Right lung (tissue), 5 donors: ENCODE measurements around the gene ZNF789. TPM values are rescaled to one million over a fixed set of nuclear protein-coding genes. Genes with fewer than 3 reads are reported as not detected.
"Not testable (repeated sequence)": the region's sequence is repeated elsewhere in the genome, so short reads cannot be mapped to it uniquely, and the experiment has no call there.

Experiments
- DNase-seq, 2 donors: peaks; one replicate each; pipeline ENCODE4 v3.0.0-alpha.2; 2013
- polyA plus RNA-seq, 5 donors: library from polyadenylated mRNA; unstranded; fragments of 120-200 nt; gene quantifications; one replicate each; pipeline versions ENCODE4 v1.2.1 to v1.2.3, GENCODE V29; 2013; ENCODE audit warnings: inconsistent platforms in 1 of 5, low replicate concordance in 1 of 5; ENCODE audit not compliant: insufficient read length in 5 of 5, insufficient read depth in 1 of 5

The ZNF789 gene
- polyA plus RNA-seq, 5 donors = 40.8 to 56.5 (median 44.9) TPM

DNA sequence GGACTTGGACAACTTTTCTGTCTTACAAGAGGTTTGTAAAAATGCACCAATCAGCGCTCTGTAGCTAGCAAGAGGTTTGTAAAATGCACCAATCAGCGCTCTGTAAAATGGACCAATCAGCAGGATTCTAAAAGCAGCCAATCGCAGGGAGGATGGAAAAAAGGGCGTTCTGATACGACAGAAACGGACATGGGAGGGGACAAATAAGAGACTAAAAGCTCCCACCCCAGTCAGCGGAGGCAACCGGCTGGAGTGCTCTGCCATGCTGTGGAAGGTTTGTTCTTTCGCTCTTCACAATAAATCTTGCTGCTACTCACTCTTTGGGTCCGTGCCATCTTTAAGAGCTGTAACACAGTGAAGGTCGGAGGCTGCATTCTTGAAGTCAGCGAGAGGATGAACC, 28.5 kb downstream of the ZNF789 start:
- DNase-seq = not testable (repeated sequence)

DNA sequence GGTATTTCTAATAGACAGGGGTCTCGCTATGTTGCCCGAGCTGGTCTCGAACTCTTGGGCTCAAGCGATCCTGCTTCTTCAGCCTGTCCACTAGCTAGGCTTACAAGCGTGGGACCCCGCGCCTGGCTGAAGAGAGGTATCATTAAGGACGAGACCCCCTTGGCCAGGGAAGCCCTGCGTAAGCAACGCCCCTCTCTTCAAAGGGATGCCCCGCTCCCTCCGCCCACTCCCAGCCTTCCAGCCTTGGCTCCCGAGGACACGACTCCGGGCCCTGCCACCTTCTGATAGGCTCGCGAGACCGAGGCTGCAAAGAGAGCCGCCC, 31.6 kb downstream of the ZNF789 start:
- DNase-seq = no peak

DNA sequence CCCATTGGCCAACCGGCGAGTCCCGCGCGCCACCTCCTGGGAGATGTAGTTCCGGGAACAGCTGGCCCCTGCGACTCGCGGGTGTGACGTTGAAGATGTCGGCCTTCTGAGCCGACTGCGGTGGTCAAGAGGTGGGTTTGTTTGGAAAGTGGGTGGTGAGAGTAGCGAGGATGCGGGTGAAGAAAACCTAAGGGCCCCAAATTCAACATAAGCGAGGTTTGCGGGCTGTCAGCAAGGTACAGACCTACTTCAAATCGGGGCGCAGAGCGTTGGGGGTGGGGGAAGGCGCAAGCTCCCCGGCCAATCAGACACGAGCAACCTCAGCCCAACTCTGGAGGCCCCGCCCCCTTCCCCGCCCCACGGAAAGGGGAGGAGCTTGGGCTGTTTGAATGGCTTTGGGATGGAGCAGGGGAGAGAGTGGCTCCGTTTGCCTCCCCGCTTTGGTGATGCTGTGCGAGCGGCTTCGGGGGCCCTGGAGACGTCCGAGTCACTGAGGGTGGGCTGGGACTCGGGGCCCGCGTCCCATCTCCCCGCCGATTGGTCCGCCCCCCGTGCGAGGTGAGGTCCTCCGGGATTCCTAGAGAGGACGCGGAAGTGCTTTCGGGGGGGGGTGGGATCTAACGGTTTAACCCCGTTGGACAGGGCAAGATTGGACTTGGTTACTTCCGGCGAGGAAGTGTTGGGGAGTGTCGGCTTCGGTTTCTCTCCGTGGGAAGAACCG, 32.1 kb downstream of the ZNF789 start, which contains the start of gene ZKSCAN5:
ZKSCAN5 (plus strand) TSS at position 60 of the 721 bp plus-strand sequence. CDS start 1,383 bp downstream, outside the sequence.
- peak; percentile 99 for DNase-seq

DNA sequence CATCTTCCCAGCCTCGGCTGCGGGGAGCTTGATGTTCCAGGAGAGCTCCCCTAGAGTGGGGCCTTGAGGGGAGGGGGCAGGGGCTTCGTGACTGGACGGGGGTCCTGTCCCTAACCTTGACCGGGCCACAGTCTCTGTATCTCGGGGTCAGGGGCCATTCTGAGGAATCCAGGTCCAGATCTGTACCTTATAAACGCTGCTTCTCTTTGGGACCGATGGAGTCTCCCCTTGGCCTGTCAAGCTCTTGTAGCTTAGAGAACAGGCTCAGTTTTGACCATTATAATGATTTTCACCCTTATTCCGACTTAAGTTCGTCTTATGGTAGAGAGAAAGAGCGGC, 32.6 kb downstream of the ZNF789 start:
- no peak for DNase-seq

DNA sequence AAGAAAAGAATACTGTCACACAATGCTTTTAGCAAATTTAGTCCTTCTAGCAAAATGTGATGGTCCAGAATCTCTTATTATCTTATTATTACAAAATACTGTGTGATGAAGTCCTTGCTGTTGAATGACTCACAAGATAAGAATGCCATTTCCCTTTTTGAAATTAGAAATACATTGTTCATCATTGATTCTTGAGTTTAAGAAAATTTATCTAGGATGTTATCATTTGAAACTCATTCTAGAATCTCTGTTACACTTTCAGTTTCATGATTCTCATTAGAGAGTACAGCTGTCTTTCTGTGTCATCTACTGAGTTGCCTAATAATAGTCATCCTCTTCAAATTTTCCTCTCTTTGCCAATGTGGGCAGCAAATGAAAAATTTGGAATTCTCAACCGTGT, 41.4 kb downstream of the ZNF789 start:
- no peak for DNase-seq

DNA sequence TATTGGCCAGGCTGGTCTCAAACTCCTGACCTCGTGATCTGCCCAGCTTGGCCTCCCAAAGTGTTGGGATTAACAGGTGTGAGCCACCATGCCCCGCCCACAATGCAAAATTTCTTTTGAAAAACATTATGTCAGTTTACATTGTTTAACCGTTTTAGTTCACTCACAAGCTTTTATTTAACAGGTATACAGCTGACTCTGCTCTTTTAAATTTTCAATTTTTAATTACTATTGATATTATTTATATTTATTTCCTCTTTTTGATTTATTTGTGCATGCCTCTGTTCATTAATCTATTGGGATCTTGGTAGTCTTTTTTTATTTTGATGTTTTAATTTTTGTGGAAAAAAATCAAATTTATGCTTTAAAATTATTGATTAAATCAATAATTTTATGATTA, 48.7 kb downstream of the ZNF789 start:
- DNase-seq = no peak

DNA sequence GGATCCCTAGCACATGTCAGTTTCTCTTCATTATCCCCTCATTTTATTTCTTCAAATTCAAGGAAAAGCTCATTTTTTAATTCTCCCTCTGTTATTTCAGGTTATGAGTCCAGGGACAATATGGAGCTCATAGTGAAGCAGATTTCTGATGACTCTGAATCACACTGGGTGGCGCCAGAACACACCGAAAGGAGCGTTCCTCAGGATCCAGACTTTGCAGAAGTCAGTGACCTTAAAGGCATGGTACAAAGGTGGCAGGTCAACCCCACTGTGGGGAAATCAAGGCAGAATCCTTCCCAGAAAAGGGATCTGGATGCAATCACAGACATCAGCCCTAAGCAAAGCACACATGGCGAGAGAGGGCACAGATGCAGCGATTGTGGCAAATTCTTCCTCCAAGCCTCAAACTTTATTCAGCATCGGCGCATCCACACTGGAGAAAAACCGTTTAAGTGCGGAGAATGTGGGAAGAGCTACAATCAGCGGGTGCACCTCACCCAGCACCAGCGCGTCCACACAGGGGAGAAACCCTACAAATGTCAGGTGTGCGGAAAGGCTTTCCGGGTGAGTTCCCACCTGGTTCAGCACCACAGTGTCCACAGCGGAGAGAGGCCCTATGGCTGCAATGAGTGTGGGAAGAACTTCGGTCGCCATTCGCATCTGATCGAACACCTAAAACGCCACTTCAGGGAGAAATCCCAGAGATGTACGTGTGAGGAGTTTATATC, 53.2 kb downstream of the ZNF789 start:
- no peak for DNase-seq

DNA sequence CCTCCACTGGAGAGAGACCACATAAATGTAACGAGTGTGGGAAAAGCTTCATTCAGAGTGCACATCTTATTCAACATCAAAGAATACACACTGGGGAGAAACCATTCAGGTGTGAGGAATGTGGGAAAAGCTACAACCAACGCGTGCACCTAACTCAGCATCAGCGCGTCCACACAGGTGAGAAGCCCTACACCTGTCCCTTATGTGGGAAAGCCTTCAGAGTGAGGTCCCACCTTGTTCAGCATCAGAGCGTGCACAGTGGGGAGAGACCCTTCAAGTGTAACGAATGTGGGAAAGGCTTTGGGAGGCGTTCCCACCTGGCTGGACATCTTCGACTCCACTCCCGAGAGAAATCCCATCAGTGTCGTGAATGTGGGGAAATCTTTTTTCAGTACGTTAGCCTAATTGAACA, 58.7 kb downstream of the ZNF789 start:
- DNase-seq = no peak

DNA sequence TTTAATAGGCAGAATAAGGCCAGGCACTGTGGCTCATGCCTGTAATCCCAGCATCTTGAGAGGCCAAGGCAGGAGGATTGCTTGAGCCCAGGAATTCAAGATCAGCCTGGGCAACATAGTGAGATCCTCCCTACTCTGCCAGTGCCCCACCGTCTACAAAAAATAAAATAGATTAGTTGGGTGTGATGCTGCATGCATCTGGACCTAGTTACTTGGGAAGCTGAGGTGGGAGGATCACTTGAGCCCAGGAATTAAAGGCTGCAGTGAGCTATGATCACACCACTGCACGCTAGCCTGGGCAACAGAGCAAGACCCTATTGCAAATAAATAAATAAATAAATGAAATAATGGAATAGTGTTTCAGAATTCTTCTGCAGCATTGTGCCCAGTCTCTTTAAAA, 63.0 kb downstream of the ZNF789 start:
- no peak for DNase-seq

Other genes with a start within 250 kb of the ZNF789 start
- under 1 TPM; 0.04 to 0.17 (median 0.07) TPM for gene MYH16, start 200.1 kb upstream of the ZNF789 start, polyA plus RNA-seq
- 100 to 1,000 TPM in 3 of 5 donors, 10 to 100 TPM in 2; 89.8 to 108 (median 102) TPM for gene ARPC1A, start 147.0 kb upstream of the ZNF789 start, polyA plus RNA-seq
- gene ARPC1B, start 98.2 kb upstream of the ZNF789 start, polyA plus RNA-seq = 10 to 100 TPM; 37.4 to 63.7 (median 41.3) TPM
- gene PDAP1, start 64.3 kb upstream of the ZNF789 start, polyA plus RNA-seq = 100 to 1,000 TPM; 109 to 166 (median 135) TPM
- 100 to 1,000 TPM in 3 of 5 donors, 10 to 100 TPM in 2; 95.0 to 109 (median 101) TPM for gene BUD31, start 63.9 kb upstream of the ZNF789 start, polyA plus RNA-seq
- gene PTCD1, start 34.1 kb upstream of the ZNF789 start, polyA plus RNA-seq = 1 to 10 TPM; 4.3 to 8.0 (median 6.2) TPM
- gene CPSF4, start 33.9 kb upstream of the ZNF789 start, polyA plus RNA-seq = 10 to 100 TPM; 32.2 to 41.6 (median 35.5) TPM
- 100 to 1,000 TPM; 290 to 437 (median 312) TPM for gene ATP5MF, start 6.7 kb upstream of the ZNF789 start, polyA plus RNA-seq
- 10 to 100 TPM; 14.6 to 18.4 (median 15.6) TPM for gene ZNF394, start 27.4 kb downstream of the ZNF789 start, polyA plus RNA-seq
- 10 to 100 TPM; 11.9 to 16.6 (median 15.8) TPM for gene ZKSCAN5, start 31.8 kb downstream of the ZNF789 start, polyA plus RNA-seq
- 10 to 100 TPM; 12.8 to 20.0 (median 14.6) TPM for gene FAM200A, start 79.2 kb downstream of the ZNF789 start, polyA plus RNA-seq
- gene ZNF655, start 85.8 kb downstream of the ZNF789 start, polyA plus RNA-seq = 100 to 1,000 TPM in 1 of 5 donors, 10 to 100 TPM in 4; 56.1 to 106 (median 94.2) TPM
- gene TMEM225B, start 125.4 kb downstream of the ZNF789 start, polyA plus RNA-seq = 1 to 10 TPM; 1.4 to 2.3 (median 1.7) TPM
- 10 to 100 TPM; 16.3 to 22.4 (median 20.8) TPM for gene ZSCAN25, start 144.1 kb downstream of the ZNF789 start, polyA plus RNA-seq
- 10 to 100 TPM; 15.1 to 25.8 (median 19.6) TPM for gene CYP3A5, start 207.1 kb downstream of the ZNF789 start, polyA plus RNA-seq